ENCODE data around the gene ATP11B. TPM values are rescaled to one million over a fixed set of nuclear protein-coding genes. Genes with fewer than 3 reads are reported as not detected.
A peak's percentile ranks its signal among the peaks of the same experiment; 100 is the strongest.

ATP11B gene
- polyA plus RNA-seq, 1 experiment = 11.2 TPM

DNA sequence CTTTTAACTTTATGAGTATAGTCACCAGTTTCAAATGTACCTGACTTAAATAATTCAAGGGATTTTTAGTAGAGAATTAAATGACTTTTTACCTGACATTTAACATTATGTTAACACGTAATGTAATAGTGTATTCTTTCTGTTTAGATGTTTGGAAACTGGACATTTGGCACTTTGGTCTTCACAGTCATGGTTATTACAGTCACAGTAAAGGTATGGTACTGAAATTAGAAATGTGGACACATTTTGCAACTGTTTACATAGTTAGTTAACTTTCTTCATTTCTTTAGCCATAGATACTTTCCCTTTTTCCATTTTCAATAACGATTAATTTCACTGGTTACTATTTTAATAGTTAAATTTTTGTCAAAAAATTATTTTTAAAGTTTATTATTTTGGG is 103.2 kb downstream of the ATP11B start:
- Histone ChIP-seq H3K4me3 (ENCODE audit: low read depth, low read length) (no peak overlapping the region), H3K36me3 (ENCODE audit: control insufficient read depth, insufficient read depth, low read length) (peaks cover 4% of the 10 kb centered on the region; the same call in 1 of the 2 replicates), H3K27me3 (ENCODE audit: control insufficient read depth, insufficient read depth, low read length) (no peaks in the 10 kb centered on the region)
- ChIA-PET CTCF (no interaction called here), POLR2A (no interaction called here)
- no peak for DNase-seq (ENCODE audit: low read depth)
- TF ChIP-seq, protein P1, sequence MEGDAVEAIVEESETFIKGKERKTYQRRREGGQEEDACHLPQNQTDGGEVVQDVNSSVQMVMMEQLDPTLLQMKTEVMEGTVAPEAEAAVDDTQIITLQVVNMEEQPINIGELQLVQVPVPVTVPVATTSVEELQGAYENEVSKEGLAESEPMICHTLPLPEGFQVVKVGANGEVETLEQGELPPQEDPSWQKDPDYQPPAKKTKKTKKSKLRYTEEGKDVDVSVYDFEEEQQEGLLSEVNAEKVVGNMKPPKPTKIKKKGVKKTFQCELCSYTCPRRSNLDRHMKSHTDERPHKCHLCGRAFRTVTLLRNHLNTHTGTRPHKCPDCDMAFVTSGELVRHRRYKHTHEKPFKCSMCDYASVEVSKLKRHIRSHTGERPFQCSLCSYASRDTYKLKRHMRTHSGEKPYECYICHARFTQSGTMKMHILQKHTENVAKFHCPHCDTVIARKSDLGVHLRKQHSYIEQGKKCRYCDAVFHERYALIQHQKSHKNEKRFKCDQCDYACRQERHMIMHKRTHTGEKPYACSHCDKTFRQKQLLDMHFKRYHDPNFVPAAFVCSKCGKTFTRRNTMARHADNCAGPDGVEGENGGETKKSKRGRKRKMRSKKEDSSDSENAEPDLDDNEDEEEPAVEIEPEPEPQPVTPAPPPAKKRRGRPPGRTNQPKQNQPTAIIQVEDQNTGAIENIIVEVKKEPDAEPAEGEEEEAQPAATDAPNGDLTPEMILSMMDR (IDR thresholded peaks at IDR 0.05; ENCODE audit: insufficient read depth, low read depth, low read length) = no peak

GRCh38 chr3:182902236-182902635 is 108.9 kb downstream of the ATP11B start:
- Histone ChIP-seq H3K36me3 (ENCODE audit: control insufficient read depth, insufficient read depth, low read length) (peaks cover 4% of the 10 kb centered on the region), H3K27me3 (ENCODE audit: control insufficient read depth, insufficient read depth, low read length) (no peaks in the 10 kb centered on the region), H3K4me3 (ENCODE audit: low read depth, low read length) (no peak overlapping the region)
- POLR2A ChIA-PET = no interaction called here
- CTCF ChIA-PET = interaction anchor here (0.8 kb wide), 1 partner anchor 9 kb away, joined by 3 read pairs; no protein-coding TSS in a partner anchor
- DNase-seq (ENCODE audit: low read depth) = no peak
- TF ChIP-seq, protein P1 (IDR thresholded peaks at IDR 0.05; ENCODE audit: insufficient read depth, low read depth, low read length) = no peak

DNA sequence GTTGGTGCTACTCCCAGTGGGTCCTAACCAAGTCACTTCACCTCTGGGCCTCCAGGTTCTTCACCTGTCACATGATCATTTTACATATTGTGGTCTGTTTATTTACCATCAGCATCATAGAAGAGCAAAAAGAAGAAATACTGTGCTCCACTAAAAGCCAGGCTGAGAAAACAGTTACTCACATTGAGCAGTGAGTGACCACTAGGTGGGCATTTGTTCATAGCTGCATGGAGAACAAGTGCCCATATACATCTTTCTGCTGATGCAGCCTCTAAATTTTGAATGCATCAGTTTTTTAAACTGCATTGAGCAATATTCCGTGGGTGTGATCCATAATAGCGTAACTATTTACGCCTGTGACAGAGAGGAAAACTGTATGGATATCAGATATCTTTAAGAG is 110.9 kb downstream of the ATP11B start:
- CTCF ChIA-PET = interaction anchor here (0.8 to 1.3 kb wide), 4 partner anchors 10 to 219 kb away, joined by 3 read pairs; no protein-coding TSS in a partner anchor
- Histone ChIP-seq H3K36me3 (ENCODE audit: control insufficient read depth, insufficient read depth, low read length) (peaks cover 4% of the 10 kb centered on the region), H3K27me3 (ENCODE audit: control insufficient read depth, insufficient read depth, low read length) (no peaks in the 10 kb centered on the region), H3K4me3 (ENCODE audit: low read depth, low read length) (no peak overlapping the region)
- no peak for DNase-seq (ENCODE audit: low read depth)
- TF ChIP-seq, protein P1 (IDR thresholded peaks at IDR 0.05; ENCODE audit: insufficient read depth, low read depth, low read length) = 0 out of 2 replicates have a peak, but pooled peaks have one; percentile 11
- POLR2A ChIA-PET = no interaction called here

DNA sequence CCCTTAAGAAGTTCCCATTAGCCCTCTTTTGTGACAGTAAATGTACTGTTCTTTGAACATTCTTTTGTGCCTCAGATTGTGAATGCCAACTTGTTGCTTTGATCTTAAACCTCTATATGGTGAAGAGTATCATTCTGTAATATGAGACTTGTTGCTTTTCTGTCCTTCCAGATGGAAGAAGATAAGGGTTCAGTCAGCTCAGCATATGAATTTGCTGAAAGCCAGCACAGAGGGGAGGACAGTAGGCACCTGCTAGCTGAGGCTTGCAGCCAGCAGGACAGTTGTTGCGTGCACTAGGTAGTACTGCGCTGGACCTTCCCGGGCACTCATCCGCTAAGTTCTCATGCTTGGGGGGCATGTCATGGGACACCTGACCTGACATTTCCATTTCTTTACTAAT is 112.3 kb downstream of the ATP11B start:
- Histone ChIP-seq H3K4me3 (ENCODE audit: low read depth, low read length) (no peak overlapping the region), H3K27me3 (ENCODE audit: control insufficient read depth, insufficient read depth, low read length) (no peaks in the 10 kb centered on the region), H3K36me3 (ENCODE audit: control insufficient read depth, insufficient read depth, low read length) (peaks cover 4% of the 10 kb centered on the region)
- TF ChIP-seq, protein P1 (IDR thresholded peaks at IDR 0.05; ENCODE audit: insufficient read depth, low read depth, low read length) = no peak
- POLR2A ChIA-PET = no interaction called here
- CTCF ChIA-PET = no interaction called here
- DNase-seq (ENCODE audit: low read depth) = no peak

GRCh38 chr3:182906036-182906435 is 112.7 kb downstream of the ATP11B start:
- H3K27me3 ChIP-seq (ENCODE audit: control insufficient read depth, insufficient read depth, low read length) = no peaks in the 10 kb centered on the region
- DNase-seq (ENCODE audit: low read depth) = no peak
- H3K36me3 ChIP-seq (ENCODE audit: control insufficient read depth, insufficient read depth, low read length) = peaks cover 4% of the 10 kb centered on the region
- TF ChIP-seq, protein P1 (IDR thresholded peaks at IDR 0.05; ENCODE audit: insufficient read depth, low read depth, low read length) = no peak
- POLR2A ChIA-PET = no interaction called here
- CTCF ChIA-PET = interaction anchor here (0.6 kb wide), 1 partner anchor 40 kb away, joined by 3 read pairs; no protein-coding TSS in a partner anchor
- no peak overlapping the region for H3K4me3 ChIP-seq (ENCODE audit: low read depth, low read length)

Measured in BJ (cell line).